SK-N-SH (cell line): Measurements from ENCODE around the gene MAD1L1.

ENCODE experiments used
- CTCF ChIP-seq: fragments of 200-600 bp; sonication (generic); IDR thresholded peaks from 2 replicates; pipeline ENCODE4 v1.6.1; 2017; ENCODE audit warnings: antibody characterized with exemption, mild to moderate bottlenecking, moderate library complexity
- EP300 ChIP-seq, 2 experiments: IDR thresholded peaks; 2 replicates each; pipeline versions ENCODE4 v1.4.0 to v1.6.1; 2012; ENCODE audit warnings: borderline replicate concordance in 1 of 2, low read depth in 1 of 2, low read length in 1 of 2
- EZH2phosphoT487 ChIP-seq: fragments of 200-600 bp; sonication (generic); IDR thresholded peaks from 2 replicates; pipeline ENCODE4 v1.6.1; 2017; ENCODE audit warnings: low read depth, mixed run types, mild to moderate bottlenecking, antibody characterized with exemption, moderate library complexity, borderline replicate concordance
- GABPA ChIP-seq: IDR thresholded peaks from 2 replicates; pipeline ENCODE4 v1.4.0; 2012; ENCODE audit warnings: low read depth, mild to moderate bottlenecking
- JUND ChIP-seq: IDR thresholded peaks from 2 replicates; pipeline ENCODE4 v1.4.0; 2012
- MAX ChIP-seq: IDR thresholded peaks from 2 replicates; pipeline ENCODE4 v1.4.0; 2012; ENCODE audit warnings: low read depth
- POLR2AphosphoS5 ChIP-seq: IDR thresholded peaks from 2 replicates; pipeline ENCODE4 v1.6.1; 2012; ENCODE audit warnings: low read depth, low read length
- RAD21 ChIP-seq: IDR thresholded peaks from 2 replicates; pipeline ENCODE4 v1.6.1; 2012; ENCODE audit warnings: mild to moderate bottlenecking, low read length
- RFX5 ChIP-seq: IDR thresholded peaks from 2 replicates; pipeline ENCODE4 v1.6.1; 2012; ENCODE audit warnings: mild to moderate bottlenecking, improper control_type of control experiment, low read length
- USF2 ChIP-seq: fragments of 150-350 bp; IDR thresholded peaks from 2 replicates; pipeline ENCODE4 v1.6.1; 2017; ENCODE audit warnings: antibody characterized with exemption, low read length, low read depth, borderline replicate concordance

- TF ChIP-seq CTCF = no peak
- no peak for TF ChIP-seq RFX5
- no peak for TF ChIP-seq RAD21
- TF ChIP-seq EZH2phosphoT487 = no peak
- no peak for TF ChIP-seq JUND
- TF ChIP-seq MAX = no peak
- no peak for TF ChIP-seq GABPA
- no peak for TF ChIP-seq EP300 (IDR thresholded peaks at IDR 0.05; ENCODE audit: borderline replicate concordance in 1 of 2, low read depth in 1 of 2, low read length in 1 of 2)
- no peak for TF ChIP-seq POLR2AphosphoS5
- TF ChIP-seq USF2 = no peak
These were observed 377.6 kb downstream of the MAD1L1 start for GRCh38 chr7:1854866-1855724.
